CD4-positive, alpha-beta memory T cell (primary cell): ENCODE results near the gene MAK. TPM values are rescaled to one million over a fixed set of nuclear protein-coding genes. Genes with fewer than 3 reads are reported as not detected.
"Not testable (repeated sequence)": the region's sequence is repeated elsewhere in the genome, so short reads cannot be mapped to it uniquely, and the experiment has no call there.

ENCODE experiments used
- CTCF ChIA-PET: fragments of 350-600 bp; sonication (Branson Sonifier 250); formaldehyde crosslinking; loops from one replicate; lab custom pipeline; 2021; ENCODE audit warnings: inconsistent platforms; ENCODE audit not compliant: partially characterized antibody; lab: Charles Lee
- POLR2A ChIA-PET: fragments of 350-600 bp; sonication (Branson Sonifier 250); formaldehyde crosslinking; loops from one replicate; lab custom pipeline; 2021; ENCODE audit not compliant: partially characterized antibody; lab: Charles Lee
- DNase-seq, 5 donors: peaks; one replicate each; pipeline versions ENCODE4 v3.0.0 to v3.0.0-alpha.2; 2020 to 2022; ENCODE audit warnings: mixed read lengths in 1 of 5
- H3K27ac ChIP-seq: one replicate; pipeline ENCODE4 v1.7.0; 2013; ENCODE audit warnings: low read depth, low read length
- H3K27me3 ChIP-seq: 2 replicates; pipeline ENCODE4 v1.7.0; 2013; ENCODE audit warnings: mild to moderate bottlenecking, low read length, moderate library complexity; ENCODE audit not compliant: insufficient read depth
- H3K36me3 ChIP-seq: 2 replicates; pipeline ENCODE4 v1.7.0; 2013; ENCODE audit warnings: mild to moderate bottlenecking, low read length, moderate library complexity; ENCODE audit not compliant: insufficient read depth
- H3K4me1 ChIP-seq: 2 replicates; pipeline ENCODE4 v1.7.0; 2013; ENCODE audit warnings: mild to moderate bottlenecking, low read length, moderate library complexity; ENCODE audit not compliant: insufficient read depth
- H3K4me3 ChIP-seq, 2 donors: one replicate each; pipeline ENCODE4 v1.7.0; 2013; ENCODE audit warnings: low read length in 2 of 2, mild to moderate bottlenecking in 1 of 2
- H3K9me3 ChIP-seq, 2 donors: one replicate each; pipeline ENCODE4 v1.7.0; 2013; ENCODE audit warnings: low read length in 2 of 2, control low read depth in 1 of 2; ENCODE audit not compliant: control insufficient read depth in 1 of 2
- H3K27ac Mint-ChIP-seq, 7 donors: one replicate each; pipeline ENCODE4 v1.8.0; 2020 to 2021; ENCODE audit warnings: mixed read lengths in 7 of 7, mild to moderate bottlenecking in 6 of 7, inconsistent platforms in 3 of 7, moderate library complexity in 3 of 7
- H3K27me3 Mint-ChIP-seq, 2 donors: one replicate each; pipeline ENCODE4 v1.8.0; 2020 to 2021; ENCODE audit warnings: mixed read lengths in 2 of 2
- H3K36me3 Mint-ChIP-seq, 2 donors: one replicate each; pipeline ENCODE4 v1.8.0; 2020 to 2021; ENCODE audit warnings: mixed read lengths in 2 of 2, inconsistent platforms in 1 of 2, mild to moderate bottlenecking in 1 of 2
- H3K4me1 Mint-ChIP-seq, 4 donors: one replicate each; pipeline ENCODE4 v1.8.0; 2020 to 2021; ENCODE audit warnings: mixed read lengths in 4 of 4, mild to moderate bottlenecking in 1 of 4
- H3K4me3 Mint-ChIP-seq, 8 donors: one replicate each; pipeline ENCODE4 v1.8.0; 2020 to 2021; ENCODE audit warnings: mixed read lengths in 8 of 8, mild to moderate bottlenecking in 7 of 8, moderate library complexity in 6 of 8, inconsistent platforms in 3 of 8
- H3K9me3 Mint-ChIP-seq, 8 donors: one replicate each; pipeline ENCODE4 v1.8.0; 2020 to 2021; ENCODE audit warnings: mixed read lengths in 8 of 8, mild to moderate bottlenecking in 5 of 8, inconsistent platforms in 3 of 8, moderate library complexity in 1 of 8
- intact Hi-C: fragments of 100-400 bp; cut with micrococcal nuclease; formaldehyde crosslinking; loops from one replicate; pipeline ENCODE4 v1.15.1; 2023
- polyA plus RNA-seq, 2 donors: library from polyadenylated mRNA; unstranded; fragments of 300-500 nt; fragmentation: Illumina TruSeq; gene quantifications; one replicate each; pipeline ENCODE4 v1.2.3, GENCODE V29; 2021
- total RNA-seq, 2 experiments: library from RNA; stranded (reverse); gene quantifications; one replicate each; pipeline ENCODE4 v1.2.3, GENCODE V29; 2021

The MAK gene
- total and polyA plus RNA-seq, 4 experiments from 2014 or later, result 0.14 TPM; not detected in 3

GRCh38 chr6:10723567-10723881, 114.8 kb downstream of the MAK start:
- H3K9me3 ChIP-seq, result no peaks in the 10 kb centered on the region
- DNase-seq, result no peak
- intact Hi-C loops, result loop anchor here (1.0 kb wide), 3 partner anchors 24 to 78 kb away; partner anchors contain the start of genes C6orf52, PAK1IP1 and TMEM14B
- peaks cover 5 to 20% of the 10 kb centered on the region in 2 donors for H3K36me3 Mint-ChIP-seq
- H3K4me3 ChIP-seq, result peak overlapping the region; percentile 24 to 57
- no peaks in the 10 kb centered on the region for H3K27me3 ChIP-seq
- H3K36me3 ChIP-seq, result peaks cover 4% of the 10 kb centered on the region
- POLR2A ChIA-PET, result interaction anchor here (2.6 to 6.3 kb wide), 2 partner anchors 24 to 29 kb away, joined by 15 to 118 read pairs; partner anchors contain the start of genes C6orf52, PAK1IP1 and TMEM14B
- H3K27me3 Mint-ChIP-seq, result no peaks in the 10 kb centered on the region
- peak overlapping the region; percentile 62 for H3K27ac ChIP-seq
- H3K27ac Mint-ChIP-seq, result peak overlapping the region; percentile 84 to 96 (median 93)
- H3K4me1 ChIP-seq, result peaks cover 48% of the 10 kb centered on the region
- H3K9me3 Mint-ChIP-seq, result peaks cover 0 to 3% (median 0%) of the 10 kb centered on the region in 8 donors
- H3K4me1 Mint-ChIP-seq, result peaks cover 36 to 69% (median 48%) of the 10 kb centered on the region in 4 donors
- peak overlapping the region; percentile 93 to 97 (median 96) for H3K4me3 Mint-ChIP-seq
- CTCF ChIA-PET, result no interaction called here

- no peaks in the 10 kb centered on the region for H3K9me3 ChIP-seq
- Mint-ChIP-seq H3K36me3 (peaks cover 5 to 15% of the 10 kb centered on the region in 2 donors), H3K4me1 (peaks cover 34 to 64% (median 48%) of the 10 kb centered on the region in 4 donors), H3K27me3 (no peaks in the 10 kb centered on the region), H3K4me3 (peak within 1 kb of the TSS; percentile 93 to 97 (median 96)), H3K27ac (peak within 1 kb of the TSS; percentile 84 to 96 (median 93)), H3K9me3 (peaks cover 0 to 5% (median 0%) of the 10 kb centered on the region in 8 donors)
- peaks cover 48% of the 10 kb centered on the region for H3K4me1 ChIP-seq
- DNase-seq, result peak; percentile 61 to 80 (median 68)
- H3K27ac ChIP-seq, result peak within 1 kb of the TSS; percentile 62
- ChIA-PET CTCF (interaction anchor here (1.2 kb wide), 2 partner anchors 24 to 245 kb away, joined by 3 to 5 read pairs; partner anchors contain the start of gene TMEM14B), POLR2A (interaction anchor here (0.8 to 6.3 kb wide), 6 partner anchors 14 to 1287 kb away, joined by 3 to 118 read pairs (median 5); partner anchors contain the start of genes C6orf52, PAK1IP1 and TMEM14B)
- peak within 1 kb of the TSS; percentile 24 to 57 for H3K4me3 ChIP-seq
- no peaks in the 10 kb centered on the region for H3K27me3 ChIP-seq
- intact Hi-C loops, result loop anchor here (1.0 kb wide), 3 partner anchors 24 to 78 kb away; partner anchors contain the start of genes C6orf52, PAK1IP1 and TMEM14B
- H3K36me3 ChIP-seq, result peaks cover 4% of the 10 kb centered on the region
Measured at GRCh38 chr6:10722820-10723566, 115.3 kb downstream of the MAK start, which contains the start of gene TMEM14C. TSS of gene TMEM14C (plus strand) at chr6:10723070. CDS start at chr6:10724614, 1,544 bp downstream.

- intact Hi-C loops, result no loop called here
- Mint-ChIP-seq H3K4me3 (peak overlapping the region; percentile 93 to 97 (median 96)), H3K36me3 (peaks cover 5 to 12% of the 10 kb centered on the region in 2 donors), H3K4me1 (peaks cover 31 to 60% (median 46%) of the 10 kb centered on the region in 4 donors), H3K27me3 (no peaks in the 10 kb centered on the region), H3K9me3 (peaks cover 0 to 5% (median 0%) of the 10 kb centered on the region in 8 donors), H3K27ac (peak overlapping the region; percentile 84 to 96 (median 93))
- DNase-seq, result no peak
- H3K4me1 ChIP-seq, result peaks cover 48% of the 10 kb centered on the region
- H3K9me3 ChIP-seq, result no peaks in the 10 kb centered on the region
- peak overlapping the region; percentile 62 for H3K27ac ChIP-seq
- ChIA-PET POLR2A (interaction anchor here (0.8 to 6.3 kb wide), 6 partner anchors 14 to 1287 kb away, joined by 3 to 118 read pairs (median 5); partner anchors contain the start of genes C6orf52, PAK1IP1 and TMEM14B), CTCF (interaction anchor here (1.2 kb wide), 2 partner anchors 25 to 244 kb away, joined by 3 to 5 read pairs; partner anchors contain the start of gene TMEM14B)
- H3K4me3 ChIP-seq, result peak overlapping the region; percentile 24 to 57
- no peaks in the 10 kb centered on the region for H3K27me3 ChIP-seq
- peaks cover 4% of the 10 kb centered on the region for H3K36me3 ChIP-seq
Measured at GRCh38 chr6:10722570-10722819, 115.8 kb downstream of the MAK start.

GRCh38 chr6:10721850-10722569, 116.3 kb downstream of the MAK start:
- Histone ChIP-seq H3K4me1 (peaks cover 48% of the 10 kb centered on the region), H3K36me3 (peaks cover 4% of the 10 kb centered on the region), H3K27me3 (no peaks in the 10 kb centered on the region), H3K9me3 (no peaks in the 10 kb centered on the region), H3K4me3 (peak overlapping the region; percentile 24 to 57), H3K27ac (peak overlapping the region; percentile 62)
- peak overlapping the region; percentile 84 to 96 (median 93) for H3K27ac Mint-ChIP-seq
- peaks cover 0 to 5% (median 0%) of the 10 kb centered on the region in 8 donors for H3K9me3 Mint-ChIP-seq
- DNase-seq, result no peak
- ChIA-PET POLR2A (interaction anchor here (0.8 to 6.3 kb wide), 6 partner anchors 13 to 1288 kb away, joined by 3 to 118 read pairs (median 5); partner anchors contain the start of genes C6orf52, PAK1IP1 and TMEM14B), CTCF (interaction anchor here (0.7 to 2.8 kb wide), 4 partner anchors 25 to 244 kb away, joined by 3 to 9 read pairs (median 4); partner anchors contain the start of gene TMEM14B)
- H3K4me1 Mint-ChIP-seq, result peaks cover 29 to 60% (median 44%) of the 10 kb centered on the region in 4 donors
- peaks cover 5 to 9% of the 10 kb centered on the region in 2 donors for H3K36me3 Mint-ChIP-seq
- H3K27me3 Mint-ChIP-seq, result no peaks in the 10 kb centered on the region
- H3K4me3 Mint-ChIP-seq, result peak overlapping the region; percentile 93 to 97 (median 96)
- intact Hi-C loops, result no loop called here

- H3K9me3 Mint-ChIP-seq, intact Hi-C loops, H3K27me3 Mint-ChIP-seq, H3K9me3 ChIP-seq, H3K27me3 ChIP-seq, H3K36me3 Mint-ChIP-seq, H3K36me3 ChIP-seq: not testable (repeated sequence)
- peaks cover 28 to 60% (median 43%) of the 10 kb centered on the region in 4 donors for H3K4me1 Mint-ChIP-seq
- Histone ChIP-seq H3K4me1 (peaks cover 48% of the 10 kb centered on the region), H3K4me3 (peak overlapping the region in 1 of 2 donors; percentile 58), H3K27ac (peak overlapping the region; percentile 58)
- ChIA-PET POLR2A (interaction anchor here (0.9 to 6.3 kb wide), 5 partner anchors 10 to 26 kb away, joined by 3 to 118 read pairs (median 6); partner anchors contain the start of genes C6orf52, PAK1IP1 and TMEM14B), CTCF (interaction anchor here (0.7 to 2.8 kb wide), 7 partner anchors 10 to 80 kb away, joined by 3 to 9 read pairs (median 5); partner anchors contain the start of gene C6orf52)
- H3K4me3 Mint-ChIP-seq, result peak overlapping the region; percentile 84 to 97 (median 96)
- peak in 2 of 5 donors; percentile 9 to 50 for DNase-seq
- H3K27ac Mint-ChIP-seq, result peak overlapping the region; percentile 84 to 96 (median 93)
Measured at GRCh38 chr6:10720960-10721849, 117.1 kb downstream of the MAK start.
